HepG2 (cell line): ENCODE measurements around the gene DCAF15. TPM values are rescaled to one million over a fixed set of nuclear protein-coding genes. Genes with fewer than 3 reads are reported as not detected.

Source experiments
- ATAC-seq: fragments of 200-7000 bp; cut with Tn5 transposase; 3 replicates; pipeline ENCODE4 v1.9.1; 2020; ENCODE audit warnings: mild to moderate bottlenecking, moderate library complexity
- BruUV-seq: library from RNA; stranded (reverse); fragments of 400-500 nt; replicated peaks from 2 replicates; lab custom pipeline; 2021; lab: Mats Ljungman, UMichigan
- CTCF ChIA-PET: fragments of 300-600 bp; formaldehyde crosslinking; extraction: SDS; loops from one replicate; lab custom pipeline; 2021; ENCODE audit warnings: low total read pairs, inconsistent platforms, low intra/inter-chr PET ratio; lab: Yijun Ruan, JAX
- POLR2A ChIA-PET: fragments of 350-600 bp; sonication (Branson Sonifier 250); formaldehyde crosslinking; loops from one replicate; lab custom pipeline; 2020; ENCODE audit warnings: antibody characterized with exemption, inconsistent platforms; lab: Yijun Ruan, JAX
- DNase-seq: peaks from one replicate; pipeline ENCODE4 v3.0.0-alpha.2; 2015; ENCODE audit warnings: low spot score
- FAIRE-seq: peaks from 3 replicates; lab custom pipeline; 2011; peaks lifted over from hg19 to GRCh38; lab: Jason Lieb, UNC
- H2AFZ ChIP-seq: one replicate; pipeline ENCODE4 v1.6.1; 2011; ENCODE audit warnings: low read length, inconsistent platforms
- H3K27ac ChIP-seq: fragments of 300-600 bp; 3 replicates; pipeline ENCODE4 v1.8.0; 2011; ENCODE audit warnings: mixed run types, mild to moderate bottlenecking, mixed read lengths, low read length, inconsistent platforms; ENCODE audit not compliant: insufficient read depth; ENCODE audit errors: extremely low read length
- H3K27me3 ChIP-seq, 2 experiments: fragments of 200-600 bp in 1 of 2; 2 replicates in 1 of 2; 3 replicates in 1 of 2; pipeline versions ENCODE4 v1.6.0 to v1.8.0; 2011; ENCODE audit warnings: low read length in 2 of 2, mild to moderate bottlenecking in 2 of 2, moderate library complexity in 2 of 2, inconsistent platforms in 1 of 2; ENCODE audit not compliant: insufficient read depth in 2 of 2, control insufficient read depth in 1 of 2
- H3K36me3 ChIP-seq, 2 experiments: fragments of 200-600 bp in 1 of 2; replicated peaks in 1 of 2; 2 replicates in 1 of 2; 3 replicates in 1 of 2; pipeline versions ENCODE4 v1.5.1 to v1.8.0; 2011; ENCODE audit warnings: low read length in 2 of 2, inconsistent platforms in 1 of 2; ENCODE audit not compliant: insufficient read depth in 2 of 2, control insufficient read depth in 1 of 2
- H3K4me1 ChIP-seq: 2 replicates; pipeline ENCODE4 v1.5.1; 2012; ENCODE audit warnings: low read length, inconsistent platforms; ENCODE audit not compliant: insufficient read depth
- H3K4me2 ChIP-seq: 2 replicates; pipeline ENCODE4 v1.6.0; 2011; ENCODE audit warnings: low read depth, low read length, inconsistent platforms
- H3K4me3 ChIP-seq, 3 experiments: fragments of 200-600 bp in 1 of 3; sonication (generic), shearing (Covaris generic) in 1 of 3; replicated peaks in 1 of 3; 2 replicates each; pipeline ENCODE4 v1.5.1; 2011 to 2016; ENCODE audit warnings: low read length in 3 of 3, inconsistent platforms in 2 of 3, low read depth in 2 of 3, mild to moderate bottlenecking in 2 of 3, control low read depth in 1 of 3, mixed read lengths in 1 of 3; ENCODE audit not compliant: insufficient read depth in 1 of 3
- H3K79me2 ChIP-seq: one replicate; pipeline ENCODE4 v1.6.1; 2011; ENCODE audit warnings: low read length, inconsistent platforms; ENCODE audit not compliant: insufficient read depth
- H3K9ac ChIP-seq: 2 replicates; pipeline ENCODE4 v1.6.0; 2011; ENCODE audit warnings: mild to moderate bottlenecking, low read depth, low read length, inconsistent platforms; ENCODE audit not compliant: insufficient read depth
- H3K9me3 ChIP-seq: 2 replicates; pipeline ENCODE4 v1.5.1; 2012; ENCODE audit warnings: mild to moderate bottlenecking, low read length
- H4K20me1 ChIP-seq: 2 replicates; pipeline ENCODE4 v1.6.0; 2011; ENCODE audit warnings: inconsistent platforms, mild to moderate bottlenecking, low read length, moderate library complexity; ENCODE audit not compliant: insufficient read depth
- CENPT ChIP-seq: sonication (generic); formaldehyde crosslinking; IDR thresholded peaks from 2 replicates; pipeline ENCODE4 v1.8.0; 2022; ENCODE audit warnings: low read depth, mild to moderate bottlenecking, moderate library complexity, missing genetic modification reagents
- CTCF ChIP-seq: sonication (generic); formaldehyde crosslinking; IDR thresholded peaks from 2 replicates; pipeline ENCODE4 v1.5.0; 2020; ENCODE audit warnings: mild to moderate bottlenecking, missing genetic modification reagents, moderate library complexity
- HNF4A ChIP-seq: sonication (generic); formaldehyde crosslinking; IDR thresholded peaks from 2 replicates; pipeline ENCODE4 v1.4.0; 2020; ENCODE audit warnings: missing genetic modification reagents
- IRF2 ChIP-seq: IDR thresholded peaks from 2 replicates; pipeline ENCODE4 v1.6.1; 2018; ENCODE audit warnings: missing genetic modification reagents, missing compliant biosample characterization
- RCOR2 ChIP-seq: IDR thresholded peaks from 2 replicates; pipeline ENCODE4 v1.6.1; 2016; ENCODE audit warnings: missing biosample characterization, missing genetic modification reagents
- SIN3B ChIP-seq: fragments of 150-350 bp; IDR thresholded peaks from 2 replicates; pipeline ENCODE4 v1.6.1; 2014; ENCODE audit warnings: low read length
- ZNF333 ChIP-seq: sonication (generic); formaldehyde crosslinking; IDR thresholded peaks from 2 replicates; pipeline ENCODE4 v1.4.0; 2020; ENCODE audit warnings: mild to moderate bottlenecking, missing genetic modification reagents, borderline replicate concordance
- ZNF609 ChIP-seq: sonication (generic); formaldehyde crosslinking; IDR thresholded peaks from 2 replicates; pipeline ENCODE4 v1.4.0; 2020; ENCODE audit warnings: mild to moderate bottlenecking, missing genetic modification reagents, borderline replicate concordance
- ZNF660 ChIP-seq: sonication (generic); formaldehyde crosslinking; IDR thresholded peaks from 2 replicates; pipeline ENCODE4 v1.5.1; 2020; ENCODE audit warnings: mild to moderate bottlenecking, low read depth, missing genetic modification reagents, borderline replicate concordance
- ZNF709 ChIP-seq: sonication (generic); formaldehyde crosslinking; IDR thresholded peaks from 2 replicates; pipeline ENCODE4 v1.5.0; 2020; ENCODE audit warnings: mild to moderate bottlenecking, missing genetic modification reagents
- WGBS: methylation state at CpG from one replicate; pipeline ENCODE4 v1.1.6; 2017; ENCODE audit warnings: low lambda C conversion rate; 5-methylcytosine and 5-hydroxymethylcytosine counted together
- in situ Hi-C: cut with HindIII; loops from 2 replicates; pipeline ENCODE4 v1.10.0; 2017; ENCODE audit warnings: low pct_unique_long_range_greater_than_20kb; ENCODE audit not compliant: extremely low pct_ligation_motif_present
- intact Hi-C: fragments of 100-400 bp; cut with micrococcal nuclease; formaldehyde crosslinking; loops from one replicate; pipeline ENCODE4 v1.10.0; 2022; ENCODE audit not compliant: unreplicated experiment
- polyA plus RNA-seq, 8 experiments: library from polyadenylated mRNA; depleted of rRNA in 3 of 8; stranded (reverse) in 7 of 8; unstranded in 1 of 8; fragments of >200 nt; fragmentation: Illumina TruSeq in 4 of 8; extraction: Trizol in 4 of 8; gene quantifications; 2 replicates each; pipeline versions ENCODE4 v1.2.1 to v1.2.3, GENCODE V29; 2011 to 2016; ENCODE audit warnings: low read depth in 4 of 8, missing spikeins in 1 of 8, mixed read lengths in 1 of 8; ENCODE audit not compliant: insufficient read depth in 1 of 8
- total RNA-seq, 5 experiments: library from RNA; depleted of rRNA; stranded (reverse); fragments of >200 nt; fragmentation: Illumina TruSeq; extraction: Trizol; gene quantifications; 2 replicates each; pipeline ENCODE4 v1.2.3, GENCODE V29; 2016; ENCODE audit warnings: low read depth in 1 of 5

DCAF15 gene
- total and polyA plus RNA-seq, 2 of the 13 experiments (the other 11 are each of a cell fraction or from before 2014, with no cell fraction given): 13.6 to 14.0 TPM

- H3K9ac ChIP-seq: no peak overlapping the region
- H2AFZ ChIP-seq: no peak overlapping the region
- H3K4me3 ChIP-seq: no peak overlapping the region
- DNase-seq (no peak), FAIRE-seq (no peak), ATAC-seq (no peak)
- no peaks in the 10 kb centered on the region; a peak in 1 of 5 replicates for H3K27me3 ChIP-seq
- intact Hi-C loops: no loop called here
- ChIA-PET POLR2A (no interaction called here), CTCF (no interaction called here)
- H3K9me3 ChIP-seq: no peaks in the 10 kb centered on the region
- H3K36me3 ChIP-seq: peaks cover 13 to 21% of the 10 kb centered on the region in 2 experiments; a peak in 4 of 5 replicates
- no peaks in the 10 kb centered on the region for H3K79me2 ChIP-seq
- in situ Hi-C loops: no loop called here
- no peak for TF ChIP-seq HNF4A (CRISPR knock-in tag)
- no peak for TF ChIP-seq SIN3B
- no peak for TF ChIP-seq IRF2
- no peak for TF ChIP-seq RCOR2 (CRISPR knock-in tag)
- no peak for TF ChIP-seq ZNF333 (CRISPR knock-in tag)
- no peak for TF ChIP-seq ZNF609 (CRISPR knock-in tag)
- TF ChIP-seq CTCF (CRISPR knock-in tag): no peak
- TF ChIP-seq ZNF660 (CRISPR knock-in tag): no peak
- no peak for TF ChIP-seq CENPT (CRISPR knock-in tag)
- TF ChIP-seq ZNF709 (CRISPR knock-in tag): no peak
- no peaks in the 10 kb centered on the region for H4K20me1 ChIP-seq
- no peak overlapping the region for H3K27ac ChIP-seq
- no TSS peak for BruUV-seq
- H3K4me1 ChIP-seq: peaks cover 35% of the 10 kb centered on the region
- WGBS: 94% methylated on average over 7 of the region's 7 CpGs
- no peak overlapping the region for H3K4me2 ChIP-seq
Measured at GRCh38 chr19:13989487-13989886, 37.2 kb downstream of the DCAF15 start.
